NCI-H748 (cell line): ENCODE results near the gene FBXO41.
"Not testable (repeated sequence)": the region's sequence is repeated elsewhere in the genome, so short reads cannot be mapped to it uniquely, and the experiment has no call there.

Experiments used
- DNase-seq: peaks from one replicate; lab custom pipeline; 2025; ENCODE audit not compliant: unreplicated experiment; lab: John Stamatoyannopoulos, UW

FBXO41 gene

GRCh38 chr2:73262691-73263429, 21.4 kb downstream of the FBXO41 start:
- DNase-seq: not testable (repeated sequence)

DNA sequence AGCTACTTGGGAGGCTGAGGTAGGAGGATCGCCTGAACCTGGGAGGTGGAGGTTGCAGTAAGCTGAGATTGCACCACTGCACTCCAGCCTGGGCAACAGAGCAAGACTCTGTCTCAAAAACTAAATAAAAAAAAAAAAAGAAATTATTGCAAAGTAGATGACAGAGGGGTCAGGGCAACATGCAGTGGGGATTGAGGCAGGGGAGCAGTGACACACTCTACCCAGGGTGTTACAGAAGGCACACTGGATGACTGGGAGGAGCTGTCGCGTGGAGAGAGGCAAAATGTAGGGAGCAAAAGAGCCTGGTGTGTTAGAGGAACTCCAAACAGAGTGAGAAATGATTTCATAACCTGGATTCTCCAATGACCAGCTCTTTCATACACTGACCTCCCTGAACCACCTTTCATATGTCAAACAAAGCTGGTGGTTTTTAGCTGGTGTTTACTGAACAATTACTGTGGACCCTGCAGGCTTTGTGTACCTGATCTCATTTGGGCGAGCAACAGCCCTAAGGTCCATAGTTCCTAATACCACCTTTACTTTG, 22.1 kb downstream of the FBXO41 start:
- no peak for DNase-seq

GRCh38 chr2:73260338-73260984, 23.8 kb downstream of the FBXO41 start:
- no peak for DNase-seq

- no peak for DNase-seq
These were observed 24.5 kb downstream of the FBXO41 start for GRCh38 chr2:73259704-73260337.

DNA sequence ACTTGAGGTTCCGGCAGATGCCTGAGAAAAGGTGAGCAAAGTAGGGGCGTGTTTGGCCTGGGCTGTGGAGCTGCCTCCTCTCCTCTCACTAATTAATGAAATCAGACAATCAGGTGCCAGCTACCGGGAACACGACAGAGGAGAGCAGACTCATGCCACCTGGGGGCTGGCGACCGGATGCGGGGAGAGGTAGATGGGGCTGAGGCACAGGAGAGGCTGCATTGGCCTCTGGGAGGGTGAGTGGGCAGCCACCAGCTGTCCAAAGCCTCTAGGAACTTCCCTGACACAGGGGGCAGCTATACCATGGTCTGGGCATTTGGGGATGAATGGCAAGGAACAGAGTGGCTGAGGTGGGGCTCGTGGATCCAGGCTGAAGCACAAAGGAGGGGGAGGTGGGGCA, 25.0 kb downstream of the FBXO41 start:
- DNase-seq: no peak

DNA sequence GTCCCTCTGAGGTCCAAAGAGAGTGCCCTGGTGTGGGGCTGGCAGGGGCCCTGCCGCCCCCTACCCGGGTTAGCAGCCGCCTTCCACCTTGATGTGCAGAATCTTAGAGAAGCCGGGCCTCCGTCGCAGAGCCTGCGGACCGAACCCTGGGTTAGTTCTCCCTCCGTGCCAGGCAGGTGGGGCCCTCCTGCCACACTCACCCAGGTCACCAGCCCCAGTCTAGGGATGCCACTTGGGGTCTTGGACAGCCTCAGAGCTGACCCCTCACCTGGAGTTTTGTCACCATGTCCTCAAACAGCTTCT, 25.4 kb downstream of the FBXO41 start:
- DNase-seq: no peak

GRCh38 chr2:73258186-73258912, 25.9 kb downstream of the FBXO41 start:
- DNase-seq: no peak

GRCh38 chr2:73257425-73258125, 26.7 kb downstream of the FBXO41 start:
- no peak for DNase-seq

GRCh38 chr2:73257021-73257420, 27.3 kb downstream of the FBXO41 start:
- no peak for DNase-seq

- DNase-seq: no peak
These were observed 27.7 kb downstream of the FBXO41 start for GRCh38 chr2:73256618-73256922.

GRCh38 chr2:73255907-73256617, 28.2 kb downstream of the FBXO41 start:
- DNase-seq: no peak

DNA sequence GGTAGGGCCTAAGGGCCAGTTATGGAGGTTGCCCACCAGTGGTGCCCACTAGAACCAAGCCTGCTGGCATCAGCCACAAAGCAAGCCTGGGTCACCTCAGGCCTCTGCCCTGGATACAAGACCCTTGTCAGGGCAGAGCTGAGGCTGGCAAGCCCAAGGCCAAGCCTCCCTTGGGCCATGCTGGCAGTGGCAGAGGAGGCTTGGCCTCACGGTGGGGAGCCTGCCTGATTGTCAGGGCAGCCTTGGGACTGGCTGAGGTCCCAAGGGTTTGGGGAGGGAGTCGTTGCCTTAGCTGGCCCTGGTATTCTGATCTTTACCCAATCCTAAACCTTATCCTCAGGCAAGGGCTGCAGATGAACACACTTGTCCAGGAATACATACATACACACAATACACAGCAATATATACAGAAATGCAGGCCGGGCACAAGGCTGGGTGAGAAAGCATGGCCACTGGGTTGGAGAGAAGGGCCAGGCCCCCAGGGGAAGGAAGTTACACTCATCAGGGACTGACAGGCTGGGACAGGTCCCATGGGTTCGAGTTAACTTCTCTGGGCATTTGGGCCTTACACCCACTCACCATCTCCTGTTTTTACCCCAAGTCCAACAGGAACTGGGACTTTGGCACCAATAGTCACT, 29.2 kb downstream of the FBXO41 start:
- DNase-seq: no peak

- no peak for DNase-seq
These were observed 29.8 kb downstream of the FBXO41 start for GRCh38 chr2:73254343-73255006.

- DNase-seq: no peak
These were observed 30.4 kb downstream of the FBXO41 start for GRCh38 chr2:73253901-73254300.

DNA sequence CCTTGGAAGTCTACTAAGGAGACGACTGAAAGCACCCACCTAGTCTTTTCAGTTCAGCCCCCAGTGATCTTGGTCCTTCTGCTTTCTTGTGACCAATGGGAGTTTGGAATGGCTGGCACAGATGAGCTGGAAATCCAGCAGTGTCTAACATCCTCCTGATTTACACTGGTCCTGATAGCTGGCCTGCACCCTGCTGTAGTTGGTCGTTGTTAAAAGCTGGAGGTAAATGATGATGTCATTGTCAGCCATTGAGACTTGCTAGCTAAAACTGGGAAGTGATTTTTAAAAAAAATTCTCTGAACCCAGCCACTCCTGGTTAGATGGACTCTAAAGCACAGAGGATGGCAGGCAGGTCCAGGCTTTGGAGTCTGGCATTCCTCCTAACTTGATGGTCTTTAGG, 30.9 kb downstream of the FBXO41 start:
- DNase-seq: no peak

DNA sequence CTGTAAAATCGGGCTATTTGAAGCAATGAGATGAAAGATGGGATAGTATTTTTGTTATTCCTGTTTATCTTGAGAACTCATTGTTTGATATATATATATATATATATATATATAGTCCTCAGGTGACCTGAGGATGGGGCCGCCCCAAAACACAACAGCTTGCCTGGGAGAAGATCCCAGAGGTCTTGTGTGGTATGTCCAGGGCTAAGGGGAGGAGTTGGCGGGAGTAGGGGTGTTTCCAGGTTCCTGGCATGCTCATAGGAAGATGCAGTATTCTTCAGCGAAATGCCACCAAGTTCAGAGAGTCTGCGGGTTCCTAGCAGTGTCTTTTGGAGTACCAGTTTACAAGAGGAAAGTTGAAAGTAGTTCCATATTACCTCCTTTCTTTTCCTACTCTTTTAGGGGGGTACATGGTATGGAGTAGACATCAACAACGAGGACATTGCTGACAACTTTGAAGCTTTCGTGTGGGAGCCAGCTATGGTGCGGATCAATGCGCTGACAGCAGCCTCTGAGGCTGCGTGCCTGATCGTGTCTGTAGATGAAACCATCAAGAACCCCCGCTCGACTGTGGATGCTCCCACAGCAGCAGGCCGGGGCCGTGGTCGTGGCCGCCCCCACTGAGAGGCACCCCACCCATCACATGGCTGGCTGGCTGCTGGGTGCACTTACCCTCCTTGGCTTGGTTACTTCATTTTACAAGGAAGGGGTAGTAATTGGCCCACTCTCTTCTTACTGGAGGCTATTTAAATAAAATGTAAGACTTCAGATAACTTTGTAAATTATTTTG, 31.8 kb downstream of the FBXO41 start:
- no peak for DNase-seq

- no peak for DNase-seq
These were observed 33.1 kb downstream of the FBXO41 start for GRCh38 chr2:73250872-73251846.

DNA sequence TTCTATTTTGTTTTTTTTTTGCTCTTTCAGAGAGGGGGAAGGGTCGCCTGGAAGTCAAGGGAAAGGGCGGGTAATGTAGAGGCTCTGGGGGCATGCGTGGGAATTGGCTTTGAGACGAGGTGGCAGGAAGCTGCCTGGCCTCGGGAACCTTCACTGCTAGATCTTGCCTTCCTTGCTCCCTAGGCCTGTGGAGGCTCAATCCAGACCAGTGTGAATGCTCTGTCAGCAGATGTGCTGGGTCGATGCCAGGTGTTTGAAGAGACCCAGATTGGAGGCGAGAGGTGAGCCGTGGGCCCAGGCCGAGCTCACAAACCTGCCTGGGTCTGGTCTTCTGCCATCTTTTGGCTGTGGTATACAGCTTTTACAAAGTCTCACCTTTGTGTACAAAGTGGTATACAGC, 34.6 kb downstream of the FBXO41 start:
- no peak for DNase-seq
